Measurements from ENCODE around the gene COX6B2. TPM values are rescaled to one million over a fixed set of nuclear protein-coding genes. Genes with fewer than 3 reads are reported as not detected.
A peak's percentile ranks its signal among the peaks of the same experiment; 100 is the strongest.

COX6B2 gene
- total and polyA plus RNA-seq, 2 of the 13 experiments (the other 11 are each of a cell fraction or from before 2014, with no cell fraction given), result 0.21 TPM; not detected in 1

GRCh38 chr19:55389386-55390317 lies 35.1 kb upstream of the COX6B2 start (continued):
- TF ChIP-seq, protein P1, sequence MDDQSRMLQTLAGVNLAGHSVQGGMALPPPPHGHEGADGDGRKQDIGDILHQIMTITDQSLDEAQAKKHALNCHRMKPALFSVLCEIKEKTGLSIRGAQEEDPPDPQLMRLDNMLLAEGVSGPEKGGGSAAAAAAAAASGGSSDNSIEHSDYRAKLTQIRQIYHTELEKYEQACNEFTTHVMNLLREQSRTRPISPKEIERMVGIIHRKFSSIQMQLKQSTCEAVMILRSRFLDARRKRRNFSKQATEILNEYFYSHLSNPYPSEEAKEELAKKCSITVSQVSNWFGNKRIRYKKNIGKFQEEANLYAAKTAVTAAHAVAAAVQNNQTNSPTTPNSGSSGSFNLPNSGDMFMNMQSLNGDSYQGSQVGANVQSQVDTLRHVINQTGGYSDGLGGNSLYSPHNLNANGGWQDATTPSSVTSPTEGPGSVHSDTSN (CRISPR knock-in tag; IDR thresholded peaks at IDR 0.05; ENCODE audit: borderline replicate concordance), result no peak
- no peak for TF ChIP-seq ATF7 (IDR thresholded peaks at IDR 0.05)
- TF ChIP-seq ATF7 (CRISPR knock-in tag; IDR thresholded peaks at IDR 0.05), result no peak
- TF ChIP-seq AGO2 (optimal IDR thresholded peaks at IDR 0.05; ENCODE audit: low read depth, low read length), result peak; percentile 90
- no peak for TF ChIP-seq ZNF768 (CRISPR knock-in tag; IDR thresholded peaks at IDR 0.05)
- TF ChIP-seq HNRNPLL (IDR thresholded peaks at IDR 0.05; ENCODE audit: low read depth, low read length, poor library complexity, severe bottlenecking), result no peak
- no peak for TF ChIP-seq ATF4 (CRISPR knock-in tag; IDR thresholded peaks at IDR 0.05)
- no peak for TF ChIP-seq BORCS8-MEF2B (CRISPR knock-in tag; IDR thresholded peaks at IDR 0.05)
- no peak; the same call in 1 of the 2 replicates for TF ChIP-seq ZNF687 (CRISPR knock-in tag; IDR thresholded peaks at IDR 0.05)

Measured in HepG2 (cell line).